GM18909 (cell line): ENCODE data around the gene ST8SIA6.
"Not testable (repeated sequence)": the region's sequence is repeated elsewhere in the genome, so short reads cannot be mapped to it uniquely, and the experiment has no call there.

ENCODE experiments used
- ATAC-seq: cut with Tn5 transposase; IDR thresholded peaks from one replicate; pipeline ENCODE4 v1.9.1; 2021; ENCODE audit warnings: mild to moderate bottlenecking; ENCODE audit not compliant: unreplicated experiment, poor library complexity

Gene ST8SIA6

DNA sequence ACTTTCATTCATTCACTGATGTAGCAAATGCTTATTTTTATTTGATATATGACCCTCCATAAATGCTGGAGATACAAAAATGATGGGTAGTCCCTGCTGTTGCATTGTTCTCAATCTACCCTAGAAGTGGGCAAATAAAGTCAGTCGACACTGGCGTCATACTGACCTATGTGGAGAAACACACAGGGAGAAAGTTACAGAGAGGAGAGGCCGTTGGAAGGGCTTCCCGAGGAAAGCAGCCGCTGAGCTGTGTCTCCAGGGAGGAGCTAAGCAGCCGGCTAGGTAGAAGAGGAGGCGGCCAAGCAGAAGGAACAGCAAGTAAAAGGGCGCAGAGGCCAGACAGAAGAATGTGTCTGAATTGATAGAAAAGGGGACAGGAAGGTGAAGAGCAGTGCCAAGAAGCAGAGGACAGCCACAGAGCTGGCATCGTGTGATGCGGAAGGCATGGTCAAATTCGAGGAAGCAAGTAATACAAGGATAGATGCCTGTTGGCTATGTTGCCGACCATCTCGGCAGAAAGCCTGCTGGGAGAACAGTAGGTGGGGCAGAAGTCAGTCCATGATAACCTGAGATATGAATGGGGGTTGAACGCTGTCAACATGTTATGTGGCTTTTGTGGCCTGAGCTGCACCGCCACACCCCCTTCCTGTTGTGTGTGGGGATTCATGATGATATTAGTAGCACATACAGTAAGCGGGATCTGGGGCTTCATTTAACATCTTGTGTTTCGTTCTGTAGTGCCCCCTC is 25.9 kb downstream of the ST8SIA6 start:
- ATAC-seq, result peak; percentile 79

- no peak for ATAC-seq
Measured at GRCh38 chr10:17427666-17428350, 26.6 kb downstream of the ST8SIA6 start.

DNA sequence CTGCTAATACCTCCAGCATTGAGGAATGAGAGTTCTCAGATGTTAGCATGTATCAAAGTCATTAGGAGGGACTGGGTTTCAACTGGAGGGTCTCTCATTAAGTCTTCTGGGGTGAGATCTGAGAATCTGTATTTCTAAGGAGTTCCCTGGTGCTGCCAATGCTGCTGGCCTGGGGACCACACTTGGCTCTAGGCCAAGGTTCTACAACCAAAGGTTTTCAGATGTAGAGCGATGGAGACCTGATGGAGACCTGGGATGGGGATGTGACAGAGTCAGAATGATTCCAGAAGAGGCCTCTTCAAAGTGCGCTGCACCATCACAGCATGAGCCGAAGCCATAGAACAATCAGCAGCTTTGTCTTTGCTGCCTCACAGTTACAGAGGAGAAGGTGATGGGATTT is 27.2 kb downstream of the ST8SIA6 start:
- no peak for ATAC-seq

GRCh38 chr10:17426263-17426750 is 28.1 kb downstream of the ST8SIA6 start:
- no peak for ATAC-seq

GRCh38 chr10:17425584-17426262 is 28.7 kb downstream of the ST8SIA6 start:
- no peak for ATAC-seq

GRCh38 chr10:17423632-17424186 is 30.7 kb downstream of the ST8SIA6 start:
- ATAC-seq, result no peak

DNA sequence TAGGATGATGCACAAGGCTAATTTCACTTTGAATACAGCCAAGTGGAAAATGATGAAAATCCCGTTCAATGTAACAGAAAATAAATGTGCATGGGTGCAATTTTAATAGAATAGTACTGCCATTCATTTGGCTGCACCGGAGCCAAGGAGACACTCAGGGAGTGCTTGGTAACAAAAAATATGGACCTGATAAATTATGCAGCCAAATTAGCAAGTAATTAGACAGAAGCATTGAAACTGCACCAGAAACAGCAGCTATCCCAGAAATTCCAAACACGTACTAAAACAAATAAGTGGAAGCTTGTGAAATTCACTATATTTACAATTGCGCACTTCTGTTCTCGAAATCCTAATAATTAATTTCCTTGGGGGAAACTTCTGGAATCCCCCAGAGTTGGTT is 31.5 kb downstream of the ST8SIA6 start:
- no peak for ATAC-seq

GRCh38 chr10:17418249-17418648 is 36.1 kb downstream of the ST8SIA6 start:
- no peak for ATAC-seq

GRCh38 chr10:17416442-17417211 is 37.8 kb downstream of the ST8SIA6 start:
- no peak for ATAC-seq

- no peak for ATAC-seq
Measured at GRCh38 chr10:17415046-17415658, 39.2 kb downstream of the ST8SIA6 start.

GRCh38 chr10:17414484-17414883 is 39.9 kb downstream of the ST8SIA6 start:
- ATAC-seq, result no peak

- no peak for ATAC-seq
Measured at GRCh38 chr10:17413876-17414275, 40.5 kb downstream of the ST8SIA6 start.

GRCh38 chr10:17412323-17412722 is 42.1 kb downstream of the ST8SIA6 start:
- ATAC-seq, result no peak

GRCh38 chr10:17410907-17411306 is 43.5 kb downstream of the ST8SIA6 start:
- ATAC-seq, result no peak

DNA sequence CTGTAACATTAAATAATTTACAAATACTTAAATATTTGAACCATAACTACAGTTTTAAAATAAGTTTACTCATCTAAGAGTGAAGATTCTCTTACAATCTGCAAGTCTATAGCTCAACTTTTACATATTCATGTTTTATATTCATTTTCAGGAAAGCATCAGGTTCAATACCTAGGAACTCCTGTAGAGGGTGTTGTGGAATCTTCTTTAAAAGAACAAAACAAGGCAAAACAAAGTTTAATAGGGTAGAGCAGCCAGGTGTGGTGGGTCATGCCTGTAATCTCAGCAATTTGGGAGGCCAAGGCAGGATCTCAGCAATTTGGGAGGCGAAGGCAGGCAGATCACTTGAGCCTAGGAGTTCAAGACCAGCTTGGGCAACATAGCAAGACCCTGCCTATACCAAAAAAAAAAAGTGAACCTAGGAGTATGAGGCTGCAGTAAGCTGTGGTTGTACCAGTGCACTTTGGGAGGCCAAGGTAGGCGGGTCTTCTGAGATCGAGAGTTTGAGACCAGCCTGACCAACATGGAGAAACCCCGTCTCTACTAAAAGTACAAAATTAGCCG is 45.1 kb downstream of the ST8SIA6 start:
- no peak for ATAC-seq

DNA sequence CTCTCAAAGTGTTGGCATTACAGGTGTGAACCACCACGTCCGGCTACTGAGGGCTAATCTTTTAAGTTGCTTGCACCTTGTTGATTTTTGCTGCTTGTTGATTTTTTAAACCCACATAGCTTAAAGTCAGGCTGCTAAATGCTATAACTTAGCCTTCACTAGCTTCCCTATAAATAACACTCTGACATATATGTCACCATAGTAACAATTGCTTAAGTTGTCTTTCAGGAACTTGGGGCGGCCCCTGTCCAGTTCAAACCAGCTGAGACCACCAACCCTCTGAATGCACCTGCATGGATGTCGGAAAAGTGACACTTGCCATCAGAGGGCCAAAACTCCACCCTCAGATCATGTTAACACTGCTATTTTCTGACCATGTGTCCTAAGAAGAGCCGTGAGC is 47.3 kb downstream of the ST8SIA6 start:
- ATAC-seq, result no peak

DNA sequence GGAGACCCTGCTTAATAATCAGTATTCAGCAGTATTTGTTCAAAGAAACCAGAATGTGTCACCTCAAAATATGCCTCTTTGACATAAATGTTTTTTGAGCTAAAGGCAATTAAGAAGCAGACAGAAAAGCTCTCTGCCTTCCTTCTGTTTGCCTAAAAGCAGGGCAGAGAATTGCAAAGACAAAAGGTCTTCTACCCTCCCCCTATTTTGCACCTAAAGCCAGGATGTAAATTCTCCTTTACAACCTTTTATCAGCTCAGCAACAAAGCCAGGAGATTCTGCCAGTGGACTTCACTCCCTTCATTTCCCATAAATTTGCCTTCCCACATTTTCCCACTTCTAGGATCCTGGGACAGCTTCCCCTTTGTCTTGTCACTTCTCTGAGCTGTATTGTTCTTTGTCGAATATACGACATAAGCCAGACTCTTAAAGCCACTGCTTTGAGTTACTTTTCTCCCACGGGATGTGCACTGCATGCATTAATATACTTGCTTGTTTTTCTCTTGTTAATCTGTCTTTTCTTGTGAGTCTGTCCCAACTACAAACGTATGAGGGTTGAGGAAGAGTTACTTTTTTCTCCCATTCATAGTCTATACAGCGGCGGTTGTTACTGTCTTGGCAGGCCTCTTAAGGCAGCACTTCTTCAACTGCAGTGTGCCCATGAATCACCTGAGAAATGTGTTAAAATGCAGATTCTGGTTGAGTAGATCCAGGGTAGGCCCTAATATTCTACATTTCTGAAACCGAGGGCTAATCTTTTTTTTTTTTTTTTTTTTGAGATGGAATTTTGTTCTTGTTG is 48.2 kb downstream of the ST8SIA6 start:
- no peak for ATAC-seq

- ATAC-seq, result no peak
Measured at GRCh38 chr10:17403161-17403560, 51.2 kb downstream of the ST8SIA6 start.

DNA sequence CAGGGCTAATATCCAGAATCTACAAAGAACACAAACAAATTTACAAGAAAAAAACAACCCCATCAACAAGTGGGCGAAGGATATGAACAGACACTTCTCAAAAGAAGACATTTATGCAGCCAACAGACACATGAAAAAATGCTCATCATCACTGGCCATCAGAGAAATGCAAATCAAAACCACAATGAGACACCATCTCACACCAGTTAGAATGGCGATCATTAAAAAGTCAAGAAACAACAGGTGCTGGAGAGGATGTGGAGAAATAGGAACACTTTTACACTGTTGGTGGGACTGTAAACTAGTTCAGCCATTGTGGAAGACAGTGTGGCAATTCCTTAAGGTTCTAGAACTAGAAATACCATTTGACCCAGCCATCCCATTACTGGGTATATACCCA is 52.4 kb downstream of the ST8SIA6 start:
- ATAC-seq, result not testable (repeated sequence)
